ENCODE data around the gene SLC38A1.
A peak's percentile ranks its signal among the peaks of the same experiment; 100 is the strongest.

SLC38A1 gene

GRCh38 chr12:46265734-46266133 lies 3.1 kb downstream of the SLC38A1 start:
- no peak overlapping the region for H3K9ac ChIP-seq
- H2AFZ ChIP-seq: no peak overlapping the region
- peaks cover 38% of the 10 kb centered on the region for H3K4me1 ChIP-seq
- H3K27me3 ChIP-seq (ENCODE audit: control insufficient read depth, insufficient read depth, low read length): no peaks in the 10 kb centered on the region
- H3K36me3 ChIP-seq (ENCODE audit: control insufficient read depth, insufficient read depth, low read length): no peaks in the 10 kb centered on the region
- no peaks in the 10 kb centered on the region for H3K9me3 ChIP-seq (ENCODE audit: control insufficient read depth, low read length)
- no peak overlapping the region for H3K4me2 ChIP-seq (ENCODE audit: low read length)
- H3K27ac ChIP-seq: no peak overlapping the region
- no peak overlapping the region for H3K4me3 ChIP-seq (ENCODE audit: low read depth, low read length)
- TF ChIP-seq CTCF (IDR thresholded peaks at IDR 0.05): no peak
- peaks cover 41% of the 10 kb centered on the region for H3K79me2 ChIP-seq

DNA sequence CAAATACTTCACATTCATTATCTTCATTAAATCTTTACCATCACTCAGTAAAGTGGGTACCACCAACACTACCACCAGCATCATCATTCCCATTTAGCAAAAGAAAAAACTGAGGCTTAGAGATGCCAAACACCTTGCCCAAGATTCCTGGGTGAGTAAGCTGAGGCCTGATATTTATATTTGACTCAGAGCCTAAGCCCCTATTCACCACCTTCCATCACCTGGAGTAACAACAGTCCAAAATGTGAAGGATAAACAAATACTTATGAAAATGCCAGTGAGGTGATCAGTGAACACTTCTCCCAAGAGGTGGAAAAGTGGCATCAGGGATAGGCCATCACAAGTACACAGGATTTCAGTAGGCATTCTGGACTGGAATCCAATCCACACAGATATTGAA lies 3.7 kb downstream of the SLC38A1 start:
- Histone ChIP-seq H3K9ac (no peak overlapping the region), H2AFZ (no peak overlapping the region), H3K36me3 (ENCODE audit: control insufficient read depth, insufficient read depth, low read length) (no peaks in the 10 kb centered on the region), H3K9me3 (ENCODE audit: control insufficient read depth, low read length) (no peaks in the 10 kb centered on the region), H3K4me2 (ENCODE audit: low read length) (no peak overlapping the region), H3K27ac (no peak overlapping the region), H3K27me3 (ENCODE audit: control insufficient read depth, insufficient read depth, low read length) (no peaks in the 10 kb centered on the region), H3K79me2 (peaks cover 41% of the 10 kb centered on the region), H3K4me3 (ENCODE audit: low read depth, low read length) (no peak overlapping the region), H3K4me1 (peaks cover 44% of the 10 kb centered on the region)
- no peak for TF ChIP-seq CTCF (IDR thresholded peaks at IDR 0.05)

DNA sequence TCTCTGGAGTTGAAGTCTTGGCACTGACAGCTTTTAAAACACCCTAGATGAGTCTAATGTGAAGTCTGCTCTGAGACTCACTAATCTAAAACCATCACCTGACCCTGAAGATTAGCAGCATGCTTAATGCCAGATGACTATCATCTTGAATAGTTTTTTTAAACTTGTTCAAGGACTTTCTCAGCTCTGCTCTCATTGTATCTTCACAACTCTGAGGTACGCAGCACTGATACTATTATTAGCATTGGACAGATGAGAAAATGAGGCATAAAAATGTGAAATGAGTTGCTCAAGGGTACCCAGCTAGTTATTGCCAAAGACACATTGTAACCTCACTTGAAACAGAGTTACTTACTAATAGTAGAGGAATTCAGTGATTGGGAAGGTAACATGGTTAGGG lies 4.8 kb downstream of the SLC38A1 start:
- no peak overlapping the region for H3K9ac ChIP-seq
- no peak overlapping the region for H2AFZ ChIP-seq
- H3K79me2 ChIP-seq: peaks cover 46% of the 10 kb centered on the region
- peaks cover 49% of the 10 kb centered on the region for H3K4me1 ChIP-seq
- H3K27me3 ChIP-seq (ENCODE audit: control insufficient read depth, insufficient read depth, low read length): no peaks in the 10 kb centered on the region
- H3K4me2 ChIP-seq (ENCODE audit: low read length): peak overlapping the region; percentile 53
- peak overlapping the region; percentile 27 for H3K4me3 ChIP-seq (ENCODE audit: low read depth, low read length)
- no peaks in the 10 kb centered on the region for H3K9me3 ChIP-seq (ENCODE audit: control insufficient read depth, low read length)
- TF ChIP-seq CTCF (IDR thresholded peaks at IDR 0.05): no peak
- H3K27ac ChIP-seq: peak overlapping the region; percentile 37
- no peaks in the 10 kb centered on the region for H3K36me3 ChIP-seq (ENCODE audit: control insufficient read depth, insufficient read depth, low read length)

GRCh38 chr12:46263140-46264016 lies 5.5 kb downstream of the SLC38A1 start:
- no peak overlapping the region for H3K9ac ChIP-seq

More at GRCh38 chr12:46263140-46264016, 5.5 kb downstream of the SLC38A1 start:
- H3K4me2 ChIP-seq (ENCODE audit: low read length): peak overlapping the region; percentile 53
- H3K27me3 ChIP-seq (ENCODE audit: control insufficient read depth, insufficient read depth, low read length): no peaks in the 10 kb centered on the region
- no peak for TF ChIP-seq CTCF (IDR thresholded peaks at IDR 0.05)
- peaks cover 49% of the 10 kb centered on the region for H3K4me1 ChIP-seq
- H3K79me2 ChIP-seq: peaks cover 46% of the 10 kb centered on the region
- H3K36me3 ChIP-seq (ENCODE audit: control insufficient read depth, insufficient read depth, low read length): no peaks in the 10 kb centered on the region
- no peaks in the 10 kb centered on the region for H3K9me3 ChIP-seq (ENCODE audit: control insufficient read depth, low read length)
- H3K27ac ChIP-seq: peak overlapping the region; percentile 37
- H2AFZ ChIP-seq: no peak overlapping the region
- peak overlapping the region; percentile 27 for H3K4me3 ChIP-seq (ENCODE audit: low read depth, low read length)

All from parathyroid adenoma (tissue), 2 donors.